GM18507 (cell line): ENCODE results near the gene OAF.

Source experiments
- DNase-seq: peaks from one replicate; pipeline ENCODE4 v3.0.0; 2011; ENCODE audit warnings: low read depth; ENCODE audit not compliant: insufficient read length; ENCODE audit errors: extremely low spot score
- FAIRE-seq: peaks from 2 replicates; lab custom pipeline; 2011; peaks lifted over from hg19 to GRCh38; lab: Jason Lieb, UNC

OAF gene

GRCh38 chr11:120198787-120199469 is 11.9 kb upstream of the OAF start:
- no peak for FAIRE-seq
- DNase-seq: no peak

DNA sequence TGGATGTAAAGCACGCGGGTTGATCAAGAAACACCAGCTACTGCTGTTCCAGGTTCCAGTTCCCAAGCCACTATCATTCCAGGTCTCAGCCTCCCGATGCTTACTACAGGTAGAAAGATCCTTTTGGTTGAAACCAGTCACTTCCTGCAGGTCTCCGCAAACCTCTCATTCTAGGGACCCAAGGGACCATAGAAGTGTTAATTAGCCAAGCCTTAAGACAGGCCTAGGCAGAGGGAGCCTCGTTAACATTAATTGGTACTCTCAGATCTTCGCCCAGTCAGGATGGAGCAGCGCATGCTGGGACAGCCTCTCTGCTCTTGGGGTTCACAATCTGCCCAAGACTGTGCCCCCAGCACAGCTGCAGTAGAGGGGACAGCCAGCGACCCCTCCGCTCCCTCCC is 11.2 kb upstream of the OAF start:
- FAIRE-seq (no peak), DNase-seq (no peak)

DNA sequence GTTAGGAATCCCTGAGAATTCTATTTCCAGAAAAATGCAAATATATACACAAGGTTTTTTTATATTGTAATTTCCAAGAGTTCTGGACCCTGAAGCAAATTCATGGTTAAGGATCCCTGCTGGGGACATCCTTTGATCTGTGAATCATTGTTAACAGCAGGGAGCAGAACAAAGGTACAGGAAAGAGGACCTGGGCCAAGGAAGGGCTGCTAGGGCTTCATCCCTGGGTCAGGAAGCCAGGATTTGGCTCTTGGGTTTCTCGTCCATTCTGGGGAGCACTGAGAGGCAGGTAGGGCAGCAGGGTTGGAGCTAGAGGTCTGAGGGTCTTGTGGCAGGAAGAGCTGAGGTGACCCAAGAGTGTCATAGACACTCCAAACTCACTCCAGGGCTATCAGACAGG is 10.2 kb upstream of the OAF start:
- no peak for DNase-seq
- no peak for FAIRE-seq

DNA sequence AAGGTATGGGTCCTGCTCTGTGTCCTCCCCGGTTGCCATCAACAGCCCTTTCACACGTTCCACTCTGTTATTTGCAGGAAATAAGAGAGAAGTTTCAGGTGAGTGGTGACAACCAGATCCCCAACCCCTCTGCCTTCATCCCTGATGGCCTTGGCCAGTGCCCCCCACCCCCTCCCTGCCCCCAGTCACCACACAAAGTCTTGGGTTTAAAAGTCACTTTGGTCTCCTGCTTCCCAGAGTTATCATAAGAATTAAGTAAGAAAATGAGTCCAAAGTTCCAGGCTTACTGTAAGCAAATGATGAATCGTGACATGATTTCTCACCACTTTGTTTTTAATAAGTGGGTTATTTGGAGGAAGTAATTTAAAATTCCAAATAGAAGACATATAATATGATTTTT is 9.2 kb upstream of the OAF start:
- DNase-seq (no peak), FAIRE-seq (no peak)

DNA sequence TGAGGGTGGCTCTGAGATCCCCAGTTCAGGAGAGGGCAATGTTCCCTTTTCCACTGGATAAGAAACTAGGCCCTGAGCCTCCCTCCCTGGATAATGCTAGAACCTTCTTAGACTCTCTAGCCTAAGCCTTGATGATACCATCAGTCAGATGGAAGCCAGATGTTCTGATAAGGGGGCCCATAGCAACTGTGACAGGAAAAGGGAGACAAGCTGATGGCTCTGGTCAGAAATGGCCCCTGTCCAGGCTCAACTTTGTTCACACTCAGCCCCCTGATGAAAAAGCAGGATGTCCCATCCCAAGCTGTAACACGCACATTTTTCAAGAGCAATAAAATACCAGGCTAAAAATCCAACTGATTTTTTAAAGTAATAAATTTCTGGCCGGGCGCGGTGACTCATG is 7.2 kb upstream of the OAF start:
- no peak for DNase-seq
- no peak for FAIRE-seq

- no peak for FAIRE-seq
- DNase-seq: no peak
These were observed 5.2 kb upstream of the OAF start for GRCh38 chr11:120205596-120206161.

GRCh38 chr11:120207512-120207911 is 3.3 kb upstream of the OAF start:
- FAIRE-seq (no peak), DNase-seq (no peak)

DNA sequence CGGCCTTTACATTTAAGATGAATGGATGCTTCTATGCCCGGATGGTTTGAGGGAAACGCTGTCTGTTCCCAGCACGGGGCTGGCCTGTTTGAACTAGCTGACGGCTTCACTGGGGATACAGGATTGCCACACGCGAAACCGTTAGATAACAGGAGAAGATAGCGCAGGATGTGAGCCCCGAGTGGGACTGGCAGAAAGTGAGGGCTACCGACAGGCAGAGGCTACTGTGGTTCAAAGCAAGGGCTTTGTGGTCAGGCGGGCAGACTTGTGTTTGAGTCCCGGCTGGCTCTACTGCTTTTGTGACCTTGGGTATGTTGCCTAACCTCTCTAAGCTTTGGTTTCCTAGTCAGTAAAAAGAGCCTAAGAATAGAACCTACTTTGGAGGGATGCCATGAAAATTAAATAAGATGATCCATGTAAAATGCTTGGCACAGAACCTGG is 2.8 kb upstream of the OAF start:
- no peak for FAIRE-seq
- DNase-seq: no peak

DNA sequence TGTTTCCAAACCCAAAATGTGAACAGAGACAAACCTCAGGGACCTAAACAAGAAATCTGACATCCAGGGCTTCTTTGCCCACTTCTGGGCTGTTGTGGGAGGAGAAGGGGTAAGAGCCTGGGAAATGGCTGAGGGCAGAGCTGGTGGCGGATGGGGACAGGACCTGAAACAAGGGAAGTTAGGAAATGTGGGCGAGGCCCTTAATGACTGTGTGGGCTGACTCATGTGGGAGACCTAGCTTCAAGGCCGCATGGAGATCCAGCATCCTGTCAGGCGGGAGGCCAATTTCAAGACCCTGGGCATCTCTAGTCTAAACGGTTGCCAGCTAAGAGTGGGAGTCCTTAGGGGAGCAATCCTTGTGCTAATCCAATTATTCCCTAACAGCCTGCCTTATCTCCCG is 2.1 kb upstream of the OAF start:
- no peak for FAIRE-seq
- no peak for DNase-seq

GRCh38 chr11:120209746-120210625 is 846 bp upstream of the OAF start:
- DNase-seq (no peak), FAIRE-seq (no peak)

DNA sequence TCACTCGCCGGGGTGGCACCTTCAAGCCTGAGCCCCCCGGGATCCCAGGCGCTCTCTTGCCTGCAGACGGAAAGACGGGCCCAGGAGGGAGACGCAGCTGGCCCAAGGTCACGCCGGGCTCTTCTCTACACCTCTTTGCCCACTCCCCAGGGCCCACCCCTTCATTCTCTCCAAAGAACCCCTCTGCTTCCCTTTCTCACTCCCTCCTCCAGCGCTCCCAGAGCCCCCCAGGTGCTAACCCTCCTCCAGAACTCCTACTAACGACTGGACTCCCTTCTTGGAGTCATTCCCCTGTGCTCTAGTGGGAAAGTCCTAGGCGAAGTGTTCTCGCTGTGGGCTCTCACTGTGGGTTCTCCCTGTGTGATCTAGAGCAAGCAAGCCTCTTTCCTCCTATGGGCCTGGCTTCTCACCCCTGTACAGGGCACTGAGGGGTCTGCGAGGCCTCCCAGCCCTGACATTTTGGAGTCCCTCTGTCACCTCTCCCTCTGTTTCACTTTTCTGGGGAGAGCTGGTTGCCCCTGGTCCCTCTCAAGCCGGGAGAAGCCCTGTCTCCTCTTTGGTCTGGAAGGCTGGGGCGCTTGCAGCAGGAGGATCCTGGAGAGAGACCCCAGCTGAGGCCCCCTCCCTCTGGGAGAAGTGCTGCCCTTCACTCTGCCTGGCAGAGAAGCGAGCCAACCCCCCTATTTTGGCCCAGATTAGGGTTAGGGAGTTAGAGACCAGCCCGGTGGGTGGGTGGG is 858 bp downstream of the OAF start:
- DNase-seq (no peak), FAIRE-seq (no peak)

GRCh38 chr11:120212259-120212878 is 1.5 kb downstream of the OAF start:
- no peak for FAIRE-seq
- no peak for DNase-seq

DNA sequence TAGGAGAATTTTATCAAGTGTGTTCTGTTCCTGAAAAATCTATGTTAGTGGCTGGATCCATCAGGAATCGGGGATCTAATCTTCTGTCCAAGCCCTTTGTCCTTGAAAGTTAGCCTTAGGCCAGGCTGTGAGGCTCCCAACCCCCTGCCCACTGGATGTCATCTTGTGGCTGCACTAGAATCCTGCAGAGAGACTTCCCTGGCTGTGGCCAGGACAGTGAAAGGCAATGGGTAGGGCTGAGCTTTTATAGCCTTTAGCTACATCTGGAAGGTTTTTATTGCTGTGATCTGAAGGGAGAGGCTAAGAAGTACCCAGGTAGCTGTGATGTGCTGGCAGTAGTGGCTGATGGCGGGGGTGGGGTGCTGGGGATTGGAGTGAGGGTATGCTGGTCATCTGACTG is 2.1 kb downstream of the OAF start:
- DNase-seq: no peak
- no peak for FAIRE-seq

DNA sequence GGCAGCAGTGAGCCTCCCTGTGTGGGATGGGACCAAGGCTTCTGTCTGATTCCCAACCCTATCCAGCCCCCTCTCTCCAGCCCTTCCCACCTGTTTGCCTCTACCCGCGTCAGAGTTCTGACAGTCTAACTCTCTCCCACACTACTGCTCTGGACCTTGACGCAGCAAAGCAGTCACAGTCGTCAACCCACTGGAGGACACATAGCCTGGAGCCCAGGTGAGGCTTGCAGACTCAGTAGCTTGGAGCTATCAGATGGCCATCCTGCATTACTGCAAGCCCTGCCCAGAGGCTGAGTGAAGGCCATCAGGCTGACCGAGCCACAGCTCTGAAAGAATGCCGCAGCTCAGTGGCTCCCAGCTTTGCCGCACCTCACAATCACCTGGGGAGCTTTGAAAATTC is 3.7 kb downstream of the OAF start:
- DNase-seq (no peak), FAIRE-seq (no peak)

DNA sequence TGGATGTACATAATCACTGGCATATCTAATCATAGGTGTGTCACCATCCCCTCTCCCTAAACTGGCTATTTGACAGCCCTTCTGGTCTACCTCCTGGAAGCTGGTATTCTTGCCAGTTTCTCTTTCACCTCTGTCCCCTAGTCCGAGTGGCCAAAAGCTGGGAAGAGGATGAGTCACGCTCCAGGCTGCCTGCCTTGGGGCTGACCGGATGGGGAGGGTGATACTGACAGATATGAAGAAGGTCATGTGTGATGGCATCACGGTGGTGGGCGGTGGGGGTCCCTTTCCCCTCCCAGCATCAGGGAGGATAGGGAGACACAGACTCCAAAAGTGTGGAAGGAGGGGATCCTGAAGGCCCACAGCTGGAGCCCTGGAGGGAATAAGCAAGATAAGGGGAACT is 4.8 kb downstream of the OAF start:
- DNase-seq: no peak
- no peak for FAIRE-seq

DNA sequence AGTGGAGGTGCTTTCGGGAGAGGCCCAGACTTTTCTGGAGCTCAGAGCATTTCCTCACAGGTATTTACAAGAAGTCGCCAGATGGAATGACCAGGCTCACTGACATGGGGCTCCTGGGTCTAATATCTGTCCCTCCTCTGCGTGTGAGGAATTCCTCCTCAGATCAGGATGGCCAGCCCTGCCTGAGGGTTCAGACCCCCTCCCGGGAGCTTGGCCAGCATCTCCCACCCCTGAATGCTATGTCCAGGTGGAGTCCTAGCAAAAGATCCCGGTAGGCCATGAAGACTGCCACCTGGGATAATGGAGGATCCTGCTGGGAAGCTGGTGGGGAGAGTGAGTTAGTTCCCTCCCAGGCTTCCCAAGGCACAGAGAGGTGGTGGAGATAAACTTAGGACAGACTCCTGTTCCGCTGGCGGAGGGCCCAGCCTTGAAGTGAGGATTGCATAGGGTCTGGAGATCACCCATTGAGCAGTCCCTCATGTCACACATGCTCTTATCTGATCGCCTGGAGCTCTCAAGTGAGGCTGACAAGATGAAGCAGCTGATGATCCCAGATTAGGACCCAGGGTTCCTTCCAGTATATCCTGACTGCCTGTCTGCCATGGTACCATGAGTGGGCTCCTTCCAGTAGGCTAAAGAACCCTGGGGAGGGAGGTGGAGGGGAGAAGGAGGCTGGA is 5.7 kb downstream of the OAF start:
- no peak for DNase-seq
- no peak for FAIRE-seq

DNA sequence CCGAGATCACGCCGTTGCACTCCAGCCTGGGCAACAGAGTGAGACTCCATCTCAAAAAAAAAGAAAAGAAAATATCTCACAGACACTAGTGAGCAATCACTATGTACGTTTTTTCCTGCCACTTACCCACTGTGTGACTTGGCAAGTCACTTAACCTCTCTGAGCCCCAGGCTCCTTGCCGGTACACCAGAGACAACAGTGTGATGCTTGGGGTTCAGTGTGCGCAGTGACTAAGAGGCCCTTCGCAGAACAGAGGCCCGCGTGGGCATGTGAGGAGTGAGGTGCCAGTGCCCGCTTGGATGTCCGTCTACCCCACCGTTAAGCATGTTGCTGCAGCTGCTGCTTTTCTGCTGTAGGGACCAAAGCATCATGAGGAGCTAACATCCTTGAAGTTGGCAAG is 6.7 kb downstream of the OAF start:
- no peak for DNase-seq

DNA sequence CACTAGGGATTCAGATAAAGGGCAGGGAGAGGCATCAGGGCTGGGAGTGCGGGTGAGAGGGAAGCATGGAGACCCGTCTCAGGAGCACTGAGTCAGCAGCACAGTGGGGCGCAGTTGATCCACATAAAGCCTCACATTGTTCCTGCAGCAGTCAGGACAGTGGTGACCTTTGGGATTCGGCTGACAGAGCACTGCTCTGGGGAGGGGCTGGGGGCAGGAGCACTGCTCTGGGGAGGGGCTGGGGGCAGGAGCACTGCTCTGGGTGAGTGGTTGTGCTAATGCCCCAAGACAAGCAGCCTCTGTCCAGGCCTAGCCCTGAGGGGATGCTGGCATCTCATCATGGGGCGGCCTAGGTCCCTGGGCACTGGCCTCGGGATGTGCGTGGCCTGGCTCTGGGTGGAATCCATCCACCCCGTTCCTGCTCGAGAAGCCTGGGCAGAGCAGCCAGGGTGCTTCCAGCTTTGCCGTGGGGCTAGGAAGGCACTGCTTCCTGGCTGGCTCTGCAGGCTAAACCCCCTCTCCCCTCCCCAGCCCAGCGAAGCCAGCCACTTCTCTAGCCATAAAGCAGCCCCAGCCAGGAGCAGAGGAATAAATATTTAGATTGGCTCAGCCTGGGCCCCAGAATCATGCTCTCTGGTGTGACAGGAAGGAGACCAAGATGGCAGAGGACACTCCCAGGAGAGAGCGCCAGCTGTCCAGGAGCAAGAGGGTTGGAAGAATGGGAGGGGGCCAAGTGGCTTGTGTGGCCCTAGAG is 7.3 kb downstream of the OAF start:
- no peak for DNase-seq
- FAIRE-seq: no peak

More for the DNA sequence above, 6.7 kb downstream of the OAF start:
- no peak for FAIRE-seq

GRCh38 chr11:120218695-120219033 is 7.8 kb downstream of the OAF start:
- no peak for FAIRE-seq

More at GRCh38 chr11:120218695-120219033, 7.8 kb downstream of the OAF start:
- no peak for DNase-seq
